ENCODE measurements around the gene TTC33. TPM values are rescaled to one million over a fixed set of nuclear protein-coding genes. Genes with fewer than 3 reads are reported as not detected.
"Not testable (repeated sequence)": the region's sequence is repeated elsewhere in the genome, so short reads cannot be mapped to it uniquely, and the experiment has no call there.

Gene TTC33
- total RNA-seq, 1 donor from 2014 or later, result 11.7 TPM

DNA sequence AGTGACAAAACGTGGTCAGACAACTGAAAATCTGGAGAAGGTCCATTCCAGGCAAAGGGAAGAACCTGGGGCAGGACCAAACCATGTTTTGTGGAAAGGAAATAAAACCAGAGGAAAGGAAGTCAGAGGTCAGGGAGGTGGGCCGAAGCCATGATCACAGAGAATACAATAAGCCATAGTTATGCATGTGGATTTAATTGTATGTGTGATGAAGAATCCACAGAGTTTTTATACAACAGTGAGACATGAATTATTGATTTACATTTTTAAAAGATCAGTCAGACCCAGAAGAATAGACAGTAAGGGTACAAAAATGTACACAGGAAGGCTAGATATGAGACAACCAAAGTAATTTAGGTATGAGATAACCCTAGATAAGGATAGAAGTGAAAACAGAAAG is 20.8 kb downstream of the TTC33 start:
- no peak overlapping the region for H3K27ac Mint-ChIP-seq (ENCODE audit: unreplicated experiment)
- no peak for TF ChIP-seq CTCF (IDR thresholded peaks at IDR 0.05; ENCODE audit: partially characterized antibody, unreplicated experiment)
- H3K4me3 Mint-ChIP-seq (ENCODE audit: unreplicated experiment), result no peak overlapping the region

GRCh38 chr5:40733879-40734563 is 21.7 kb downstream of the TTC33 start:
- no peak for TF ChIP-seq CTCF (IDR thresholded peaks at IDR 0.05; ENCODE audit: partially characterized antibody, unreplicated experiment)
- Mint-ChIP-seq H3K4me1 (ENCODE audit: low read depth, unreplicated experiment) (no peaks in the 10 kb centered on the region), H3K9me3 (ENCODE audit: unreplicated experiment) (no peaks in the 10 kb centered on the region), H3K36me3 (ENCODE audit: unreplicated experiment) (no peaks in the 10 kb centered on the region), H3K4me3 (ENCODE audit: unreplicated experiment) (no peak overlapping the region), H3K27me3 (ENCODE audit: unreplicated experiment) (no peaks in the 10 kb centered on the region), H3K27ac (ENCODE audit: unreplicated experiment) (no peak overlapping the region)
- no peak for DNase-seq

More for the DNA sequence above, 20.8 kb downstream of the TTC33 start:
- Mint-ChIP-seq H3K27me3 (ENCODE audit: unreplicated experiment) (no peaks in the 10 kb centered on the region), H3K4me1 (ENCODE audit: low read depth, unreplicated experiment) (no peaks in the 10 kb centered on the region), H3K36me3 (ENCODE audit: unreplicated experiment) (no peaks in the 10 kb centered on the region), H3K9me3 (ENCODE audit: unreplicated experiment) (peaks cover 2% of the 10 kb centered on the region)
- DNase-seq, result no peak

DNA sequence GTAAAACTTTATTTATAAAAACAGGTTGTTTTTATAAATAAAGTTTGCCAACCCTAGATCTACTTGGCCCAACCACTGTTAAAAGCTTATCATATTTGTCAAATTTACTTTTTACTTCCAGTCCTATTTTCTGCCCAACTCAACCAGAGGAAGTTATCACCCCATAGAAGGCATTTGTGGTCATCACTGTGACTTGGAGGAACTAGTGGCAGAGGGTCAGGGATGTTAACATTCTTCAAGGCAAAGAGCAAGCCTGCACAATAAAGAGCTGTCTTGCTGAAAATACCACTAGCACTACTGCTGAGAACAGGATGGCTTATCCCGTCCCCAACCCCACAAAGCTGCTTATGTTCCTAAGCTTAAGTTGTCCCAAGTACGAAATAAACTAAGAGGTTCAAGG is 22.3 kb downstream of the TTC33 start:
- Mint-ChIP-seq H3K9me3 (ENCODE audit: unreplicated experiment) (no peaks in the 10 kb centered on the region), H3K27ac (ENCODE audit: unreplicated experiment) (no peak overlapping the region), H3K27me3 (ENCODE audit: unreplicated experiment) (no peaks in the 10 kb centered on the region), H3K4me1 (ENCODE audit: low read depth, unreplicated experiment) (no peaks in the 10 kb centered on the region), H3K4me3 (ENCODE audit: unreplicated experiment) (no peak overlapping the region), H3K36me3 (ENCODE audit: unreplicated experiment) (no peaks in the 10 kb centered on the region)
- no peak for DNase-seq
- no peak for TF ChIP-seq CTCF (IDR thresholded peaks at IDR 0.05; ENCODE audit: partially characterized antibody, unreplicated experiment)

DNA sequence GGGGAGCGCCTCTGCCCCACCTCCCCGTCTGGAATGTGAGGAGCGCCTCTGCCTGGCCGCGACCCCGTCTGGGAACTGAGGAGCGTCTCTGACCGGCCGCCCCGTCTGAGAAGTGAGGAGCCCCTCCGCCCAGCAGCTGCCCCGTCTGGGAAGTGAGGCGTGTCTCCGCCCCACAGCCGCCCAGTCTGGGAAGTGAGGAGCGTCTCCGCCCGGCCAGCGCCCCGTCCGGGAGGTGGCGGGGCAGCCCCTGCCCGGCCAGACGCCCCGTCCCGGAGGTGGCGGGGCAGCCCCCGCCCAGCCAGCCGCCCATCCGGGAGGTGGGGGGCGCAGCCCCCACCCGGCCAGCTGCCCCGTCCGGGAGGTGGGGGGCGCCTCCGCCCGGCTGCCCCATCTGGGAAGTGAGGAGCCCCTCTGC is 33.3 kb downstream of the TTC33 start:
- H3K4me3 Mint-ChIP-seq (ENCODE audit: unreplicated experiment); H3K27me3 Mint-ChIP-seq (ENCODE audit: unreplicated experiment); DNase-seq; H3K9me3 Mint-ChIP-seq (ENCODE audit: unreplicated experiment); H3K27ac Mint-ChIP-seq (ENCODE audit: unreplicated experiment); H3K4me1 Mint-ChIP-seq (ENCODE audit: low read depth, unreplicated experiment): not testable (repeated sequence)
- peaks cover 29% of the 10 kb centered on the region for H3K36me3 Mint-ChIP-seq (ENCODE audit: unreplicated experiment)

- Mint-ChIP-seq H3K9me3 (ENCODE audit: unreplicated experiment) (peaks cover 4% of the 10 kb centered on the region), H3K4me1 (ENCODE audit: low read depth, unreplicated experiment) (no peaks in the 10 kb centered on the region), H3K36me3 (ENCODE audit: unreplicated experiment) (peaks cover 22% of the 10 kb centered on the region), H3K27me3 (ENCODE audit: unreplicated experiment) (peaks cover 2% of the 10 kb centered on the region), H3K27ac (ENCODE audit: unreplicated experiment) (no peak overlapping the region), H3K4me3 (ENCODE audit: unreplicated experiment) (no peak overlapping the region)
- TF ChIP-seq CTCF (IDR thresholded peaks at IDR 0.05; ENCODE audit: partially characterized antibody, unreplicated experiment), result no peak
- no peak for DNase-seq
Observed at GRCh38 chr5:40720069-40720468, 35.7 kb downstream of the TTC33 start.

All from glutamatergic neuron (in vitro differentiated cells).